ENCODE results near the gene CASP10.
"Not testable (repeated sequence)": the region's sequence is repeated elsewhere in the genome, so short reads cannot be mapped to it uniquely, and the experiment has no call there.

CASP10 gene

GRCh38 chr2:201233812-201234662 lies 51.1 kb downstream of the CASP10 start:
- DNase-seq = no peak

- no peak for DNase-seq
Measured at GRCh38 chr2:201234663-201235135, 51.8 kb downstream of the CASP10 start.

- DNase-seq = peak; percentile 21
Measured at GRCh38 chr2:201235860-201236811, 53.2 kb downstream of the CASP10 start.

- DNase-seq = no peak
Measured at GRCh38 chr2:201237486-201238123, 54.7 kb downstream of the CASP10 start.

GRCh38 chr2:201239167-201239935 lies 56.4 kb downstream of the CASP10 start:
- DNase-seq = not testable (repeated sequence)

- no peak for DNase-seq
Measured at GRCh38 chr2:201242571-201243277, 59.8 kb downstream of the CASP10 start.

GRCh38 chr2:201244829-201245228 lies 61.9 kb downstream of the CASP10 start:
- DNase-seq = no peak

- DNase-seq = no peak
Measured at GRCh38 chr2:201246280-201246679, 63.3 kb downstream of the CASP10 start.

- no peak for DNase-seq
Measured at GRCh38 chr2:201248288-201248844, 65.4 kb downstream of the CASP10 start.

- no peak for DNase-seq
Measured at GRCh38 chr2:201249889-201250288, 66.9 kb downstream of the CASP10 start.

- no peak for DNase-seq
Measured at GRCh38 chr2:201250741-201251140, 67.8 kb downstream of the CASP10 start.

- DNase-seq = no peak
Measured at GRCh38 chr2:201254081-201254730, 71.3 kb downstream of the CASP10 start.

- no peak for DNase-seq
Measured at GRCh38 chr2:201255408-201256033, 72.6 kb downstream of the CASP10 start.

- no peak for DNase-seq
Measured at GRCh38 chr2:201256082-201256481, 73.1 kb downstream of the CASP10 start.

- DNase-seq = peak; percentile 46
Measured at GRCh38 chr2:201257381-201257955, 74.5 kb downstream of the CASP10 start.

GRCh38 chr2:201257956-201258665 lies 75.2 kb downstream of the CASP10 start:
- peak; percentile 86 for DNase-seq

GRCh38 chr2:201258666-201259615 lies 76.0 kb downstream of the CASP10 start:
- no peak for DNase-seq

GRCh38 chr2:201260302-201260800 lies 77.4 kb downstream of the CASP10 start, which contains the start of gene CASP8:
TSS of gene CASP8 (plus strand) at chr2:201260536. CDS start at chr2:201266487, 5,951 bp downstream.
- peak; percentile 61 for DNase-seq
